WERI-Rb-1 (cell line): ENCODE data around the gene SOX8.

Experiments used
- DNase-seq: peaks from one replicate; pipeline ENCODE4 v3.0.0-alpha.2; 2020
- H3K27ac ChIP-seq: fragments of 250-450 bp; sonication (Bioruptor Pico); 2 replicates; pipeline ENCODE4 v1.5.1; 2020; ENCODE audit warnings: mild to moderate bottlenecking, moderate library complexity
- H3K27me3 ChIP-seq: fragments of 250-450 bp; sonication (Bioruptor Pico); 2 replicates; pipeline ENCODE4 v1.5.1; 2021; ENCODE audit warnings: mild to moderate bottlenecking, low read depth, moderate library complexity; ENCODE audit not compliant: insufficient read depth, severe bottlenecking
- H3K36me3 ChIP-seq: fragments of 250-450 bp; sonication (Bioruptor Pico); 2 replicates; pipeline ENCODE4 v1.5.1; 2020; ENCODE audit warnings: mild to moderate bottlenecking, moderate library complexity
- H3K4me3 ChIP-seq: 2 replicates; pipeline ENCODE4 v1.5.1; 2011; ENCODE audit warnings: low read depth, mild to moderate bottlenecking, control low read depth, low read length
- H3K9me3 ChIP-seq: fragments of 250-450 bp; sonication (Bioruptor Pico); 2 replicates; pipeline ENCODE4 v1.5.1; 2021; ENCODE audit warnings: mild to moderate bottlenecking, moderate library complexity; ENCODE audit not compliant: severe bottlenecking
- TF ChIP-seq, protein P1 (sequence below): IDR thresholded peaks from 2 replicates; pipeline ENCODE4 v1.5.1; 2011; ENCODE audit warnings: low read depth, mild to moderate bottlenecking, control low read depth, inconsistent platforms, low read length

Gene SOX8

GRCh38 chr16:972316-973002, 9.1 kb upstream of the SOX8 start:
- Histone ChIP-seq H3K27ac (no peak overlapping the region), H3K36me3 (no peaks in the 10 kb centered on the region)
- TF ChIP-seq, protein P1, sequence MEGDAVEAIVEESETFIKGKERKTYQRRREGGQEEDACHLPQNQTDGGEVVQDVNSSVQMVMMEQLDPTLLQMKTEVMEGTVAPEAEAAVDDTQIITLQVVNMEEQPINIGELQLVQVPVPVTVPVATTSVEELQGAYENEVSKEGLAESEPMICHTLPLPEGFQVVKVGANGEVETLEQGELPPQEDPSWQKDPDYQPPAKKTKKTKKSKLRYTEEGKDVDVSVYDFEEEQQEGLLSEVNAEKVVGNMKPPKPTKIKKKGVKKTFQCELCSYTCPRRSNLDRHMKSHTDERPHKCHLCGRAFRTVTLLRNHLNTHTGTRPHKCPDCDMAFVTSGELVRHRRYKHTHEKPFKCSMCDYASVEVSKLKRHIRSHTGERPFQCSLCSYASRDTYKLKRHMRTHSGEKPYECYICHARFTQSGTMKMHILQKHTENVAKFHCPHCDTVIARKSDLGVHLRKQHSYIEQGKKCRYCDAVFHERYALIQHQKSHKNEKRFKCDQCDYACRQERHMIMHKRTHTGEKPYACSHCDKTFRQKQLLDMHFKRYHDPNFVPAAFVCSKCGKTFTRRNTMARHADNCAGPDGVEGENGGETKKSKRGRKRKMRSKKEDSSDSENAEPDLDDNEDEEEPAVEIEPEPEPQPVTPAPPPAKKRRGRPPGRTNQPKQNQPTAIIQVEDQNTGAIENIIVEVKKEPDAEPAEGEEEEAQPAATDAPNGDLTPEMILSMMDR, result no peak

DNA sequence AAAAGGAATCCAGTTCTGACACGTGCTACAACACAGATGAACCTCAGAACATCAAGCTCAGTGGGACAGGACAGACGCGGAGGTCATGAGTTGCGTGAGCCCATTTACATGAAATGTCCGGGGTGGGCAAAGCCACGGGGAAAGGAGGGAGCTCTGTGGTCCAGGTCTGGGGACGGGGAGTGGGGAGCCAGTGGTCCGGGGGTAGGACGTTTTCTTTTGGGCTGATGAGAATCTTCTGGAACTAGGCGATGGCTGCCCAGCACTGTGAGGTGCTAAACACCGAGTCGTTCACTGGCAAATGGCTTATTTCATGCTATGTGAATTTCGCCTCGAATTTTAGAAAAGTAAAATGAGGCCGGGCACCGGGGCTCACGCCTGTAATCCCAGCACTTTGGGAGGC, 8.2 kb upstream of the SOX8 start:
- Histone ChIP-seq H3K27me3 (no peaks in the 10 kb centered on the region), H3K4me3 (no peak overlapping the region), H3K9me3 (no peaks in the 10 kb centered on the region), H3K27ac (no peak overlapping the region), H3K36me3 (no peaks in the 10 kb centered on the region)
- DNase-seq, result no peak
- TF ChIP-seq, protein P1, result no peak

More at GRCh38 chr16:972316-973002, 9.1 kb upstream of the SOX8 start:
- DNase-seq, result no peak
- no peaks in the 10 kb centered on the region for H3K27me3 ChIP-seq
- no peak overlapping the region for H3K4me3 ChIP-seq
- no peaks in the 10 kb centered on the region for H3K9me3 ChIP-seq

DNA sequence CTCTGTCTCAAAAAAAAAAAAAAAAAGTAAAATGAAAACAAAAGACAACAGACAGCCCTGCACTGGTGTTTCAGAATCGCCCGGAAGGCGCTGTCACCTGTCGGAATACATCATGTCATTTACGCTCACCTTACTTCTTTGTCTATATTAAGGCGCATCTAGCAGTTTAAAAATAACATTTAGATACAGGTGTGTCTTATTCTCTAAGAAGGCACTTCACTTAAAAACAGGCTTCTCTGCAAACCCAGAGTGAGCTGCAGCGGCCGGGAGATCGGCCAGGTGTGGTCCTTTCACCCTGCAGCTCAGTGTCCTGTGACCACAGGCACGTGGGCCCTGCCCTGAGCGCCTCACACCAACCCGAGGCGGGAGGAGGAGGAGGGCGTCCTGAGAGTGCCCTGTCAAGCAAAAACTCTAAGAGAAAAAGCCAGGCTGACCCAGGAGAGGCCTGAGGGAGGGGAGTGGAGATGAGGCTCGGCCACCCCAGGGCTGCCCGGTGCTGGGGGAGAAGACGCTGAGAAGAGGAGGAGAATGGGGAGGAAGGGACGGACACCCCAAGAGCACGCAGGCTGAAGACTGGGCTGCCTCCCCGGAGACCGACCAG, 7.5 kb upstream of the SOX8 start:
- TF ChIP-seq, protein P1, result no peak
- Histone ChIP-seq H3K27ac (no peak overlapping the region), H3K4me3 (no peak overlapping the region), H3K9me3 (no peaks in the 10 kb centered on the region), H3K27me3 (no peaks in the 10 kb centered on the region), H3K36me3 (no peaks in the 10 kb centered on the region)
- DNase-seq, result no peak

DNA sequence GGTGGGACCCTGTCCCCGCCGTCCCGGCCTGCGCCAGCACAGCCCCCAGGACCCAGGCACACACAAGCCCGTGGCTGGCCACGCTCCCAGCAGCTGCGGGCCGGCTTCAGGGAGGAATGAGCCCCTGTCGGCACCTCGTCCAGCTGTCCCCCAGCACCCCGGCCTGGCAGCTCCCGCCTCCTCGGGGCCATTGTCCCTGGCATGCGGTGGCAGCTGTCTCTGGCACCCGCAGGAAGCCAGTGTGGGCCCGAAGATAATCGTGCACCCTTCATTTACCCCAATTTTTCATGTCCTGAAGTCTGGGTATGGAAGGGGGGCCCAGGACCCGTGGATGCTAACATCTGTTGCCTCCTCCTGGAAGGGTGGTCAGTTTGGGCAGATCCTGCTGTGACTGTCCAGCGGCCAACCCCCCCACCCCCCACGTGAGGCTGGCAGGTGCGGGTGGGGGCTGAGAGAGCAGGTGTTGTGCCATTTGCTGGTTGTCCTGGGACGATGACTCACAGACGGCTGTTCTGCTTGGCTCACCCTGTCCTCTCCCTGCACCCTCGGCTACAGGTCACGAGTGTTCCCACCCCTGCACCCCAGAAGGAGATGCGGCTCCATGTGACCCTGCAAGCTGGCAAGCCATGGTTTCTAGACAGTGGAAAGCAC, 6.8 kb upstream of the SOX8 start:
- no peak overlapping the region for H3K27ac ChIP-seq
- H3K36me3 ChIP-seq, result no peaks in the 10 kb centered on the region
- H3K4me3 ChIP-seq, result no peak overlapping the region
- TF ChIP-seq, protein P1, result no peak
- H3K9me3 ChIP-seq, result no peaks in the 10 kb centered on the region
- no peaks in the 10 kb centered on the region for H3K27me3 ChIP-seq
- DNase-seq, result no peak

GRCh38 chr16:975291-975690, 6.3 kb upstream of the SOX8 start:
- no peak for DNase-seq
- no peak overlapping the region for H3K27ac ChIP-seq
- no peaks in the 10 kb centered on the region for H3K9me3 ChIP-seq
- TF ChIP-seq, protein P1, result no peak
- H3K4me3 ChIP-seq, result no peak overlapping the region
- no peaks in the 10 kb centered on the region for H3K36me3 ChIP-seq
- no peaks in the 10 kb centered on the region for H3K27me3 ChIP-seq
